ENCODE results near the gene CFAP77. TPM values are rescaled to one million over a fixed set of nuclear protein-coding genes. Genes with fewer than 3 reads are reported as not detected.

The CFAP77 gene
- total RNA-seq, 1 donor from 2014 or later, result not detected

- Histone ChIP-seq H3K4me1 (peaks cover 9% of the 10 kb centered on the region), H3K4me3 (no peak overlapping the region), H3K27me3 (peaks cover 23% of the 10 kb centered on the region), H3K36me3 (peaks cover 0 to 11% of the 10 kb centered on the region in 2 donors), H3K27ac (no peak overlapping the region), H3K9me3 (no peaks in the 10 kb centered on the region)
- intact Hi-C loops (cut with DNase I), result no loop called here
- no peak for TF ChIP-seq POLR2A (IDR thresholded peaks at IDR 0.05)
- DNase-seq (ENCODE audit: extremely low spot score in 2 of 2), result no peak
These were observed 180.5 kb downstream of the CFAP77 start for GRCh38 chr9:132590318-132591182.

GRCh38 chr9:132591244-132591643 is 181.2 kb downstream of the CFAP77 start:
- TF ChIP-seq CTCF (IDR thresholded peaks at IDR 0.05), result no peak
- no peak for TF ChIP-seq POLR2A (IDR thresholded peaks at IDR 0.05)
- no peak for TF ChIP-seq POLR2AphosphoS5 (IDR thresholded peaks at IDR 0.05; ENCODE audit: insufficient read depth in 1 of 2, low read depth in 1 of 2)
- no peaks in the 10 kb centered on the region for H3K9me3 ChIP-seq
- peaks cover 0 to 11% of the 10 kb centered on the region in 2 donors for H3K36me3 ChIP-seq
- no peak for DNase-seq (ENCODE audit: extremely low spot score in 2 of 2)
- H3K27me3 ChIP-seq, result peaks cover 22% of the 10 kb centered on the region
- H3K4me3 ChIP-seq, result no peak overlapping the region
- H3K4me1 ChIP-seq, result peaks cover 9% of the 10 kb centered on the region
- intact Hi-C loops (cut with DNase I), result no loop called here
- H3K27ac ChIP-seq, result no peak overlapping the region

GRCh38 chr9:132591751-132592314 is 181.8 kb downstream of the CFAP77 start:
- H3K36me3 ChIP-seq, result peaks cover 0 to 11% of the 10 kb centered on the region in 2 donors
- DNase-seq (ENCODE audit: extremely low spot score in 2 of 2), result no peak

GRCh38 chr9:132592451-132592850 is 182.4 kb downstream of the CFAP77 start:
- Histone ChIP-seq H3K27me3 (peaks cover 11% of the 10 kb centered on the region), H3K27ac (no peak overlapping the region), H3K4me3 (no peak overlapping the region), H3K4me1 (peaks cover 9% of the 10 kb centered on the region), H3K36me3 (peaks cover 0 to 16% of the 10 kb centered on the region in 2 donors), H3K9me3 (no peaks in the 10 kb centered on the region)
- intact Hi-C loops (cut with DNase I), result no loop called here
- TF ChIP-seq POLR2AphosphoS5 (IDR thresholded peaks at IDR 0.05; ENCODE audit: insufficient read depth in 1 of 2, low read depth in 1 of 2) (no peak), CTCF (IDR thresholded peaks at IDR 0.05) (no peak), POLR2A (IDR thresholded peaks at IDR 0.05) (no peak)
- no peak for DNase-seq (ENCODE audit: extremely low spot score in 2 of 2)

More at GRCh38 chr9:132591751-132592314, 181.8 kb downstream of the CFAP77 start:
- intact Hi-C loops (cut with DNase I), result no loop called here
- TF ChIP-seq POLR2AphosphoS5 (IDR thresholded peaks at IDR 0.05; ENCODE audit: insufficient read depth in 1 of 2, low read depth in 1 of 2) (no peak), POLR2A (IDR thresholded peaks at IDR 0.05) (no peak), CTCF (IDR thresholded peaks at IDR 0.05) (no peak)
- H3K27ac ChIP-seq, result no peak overlapping the region
- no peaks in the 10 kb centered on the region for H3K9me3 ChIP-seq
- H3K4me1 ChIP-seq, result peaks cover 9% of the 10 kb centered on the region
- H3K4me3 ChIP-seq, result no peak overlapping the region
- peaks cover 16% of the 10 kb centered on the region for H3K27me3 ChIP-seq

GRCh38 chr9:132594412-132594811 is 184.4 kb downstream of the CFAP77 start:
- intact Hi-C loops (cut with DNase I), result no loop called here

More at GRCh38 chr9:132594412-132594811, 184.4 kb downstream of the CFAP77 start:
- Histone ChIP-seq H3K27ac (no peak overlapping the region), H3K36me3 (peaks cover 0 to 16% of the 10 kb centered on the region in 2 donors), H3K9me3 (no peaks in the 10 kb centered on the region), H3K27me3 (peaks cover 9% of the 10 kb centered on the region), H3K4me3 (no peak overlapping the region), H3K4me1 (peaks cover 9% of the 10 kb centered on the region)
- no peak for DNase-seq (ENCODE audit: extremely low spot score in 2 of 2)
- TF ChIP-seq POLR2A (IDR thresholded peaks at IDR 0.05), result no peak
- TF ChIP-seq CTCF (IDR thresholded peaks at IDR 0.05), result no peak
- no peak for TF ChIP-seq POLR2AphosphoS5 (IDR thresholded peaks at IDR 0.05; ENCODE audit: insufficient read depth in 1 of 2, low read depth in 1 of 2)
